NCI-H446 (cell line): ENCODE data around the gene HERC6.
"Not testable (repeated sequence)": the region's sequence is repeated elsewhere in the genome, so short reads cannot be mapped to it uniquely, and the experiment has no call there.

Experiments
- DNase-seq, 2 experiments: peaks; one replicate each; lab custom pipeline; 2025; lab: John Stamatoyannopoulos, UW

HERC6 gene

DNA sequence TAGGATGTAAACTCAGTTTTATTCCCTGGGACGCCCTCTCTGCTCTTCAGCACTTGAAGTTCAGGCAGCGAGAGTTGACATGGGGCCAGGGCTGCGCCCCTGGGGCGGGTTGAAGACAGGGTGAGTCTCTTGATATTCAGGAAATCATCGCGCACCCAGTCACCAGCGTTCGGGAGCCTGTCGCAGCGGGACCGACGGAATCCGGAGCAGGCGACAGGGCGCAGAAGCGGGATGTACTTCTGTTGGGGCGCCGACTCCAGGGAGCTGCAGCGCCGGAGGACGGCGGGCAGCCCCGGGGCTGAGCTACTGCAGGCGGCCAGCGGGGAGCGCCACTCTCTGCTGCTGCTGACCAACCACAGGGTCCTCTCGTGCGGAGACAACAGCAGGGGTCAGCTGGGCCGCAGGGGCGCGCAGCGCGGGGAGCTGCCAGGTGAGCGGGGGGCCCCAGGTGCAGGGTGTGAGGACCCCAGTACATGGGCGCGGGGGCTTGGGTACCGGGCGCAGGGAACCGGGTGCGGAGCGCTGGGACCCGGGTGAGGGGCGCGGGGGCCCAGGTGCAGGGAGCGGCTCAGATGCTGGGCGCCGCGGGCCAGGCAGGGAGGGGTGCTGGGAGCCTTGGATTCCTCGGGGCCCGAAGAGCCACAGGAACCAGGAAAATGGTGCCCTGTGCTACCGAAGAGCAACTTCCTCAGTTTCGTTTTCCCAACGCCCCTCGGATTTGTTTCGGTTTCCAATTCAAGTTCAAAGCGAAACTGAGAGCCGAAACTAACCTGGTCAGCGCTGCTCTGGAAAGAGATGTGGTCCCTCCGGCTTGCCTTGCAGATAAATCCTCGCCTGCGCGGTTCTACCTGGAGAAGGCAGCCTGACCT lies at the start of gene HERC6:
HERC6 (plus strand) TSS at position 162 of the 869 bp plus-strand sequence; CDS start at position 232, 70 bp downstream.
- no peak for DNase-seq

DNA sequence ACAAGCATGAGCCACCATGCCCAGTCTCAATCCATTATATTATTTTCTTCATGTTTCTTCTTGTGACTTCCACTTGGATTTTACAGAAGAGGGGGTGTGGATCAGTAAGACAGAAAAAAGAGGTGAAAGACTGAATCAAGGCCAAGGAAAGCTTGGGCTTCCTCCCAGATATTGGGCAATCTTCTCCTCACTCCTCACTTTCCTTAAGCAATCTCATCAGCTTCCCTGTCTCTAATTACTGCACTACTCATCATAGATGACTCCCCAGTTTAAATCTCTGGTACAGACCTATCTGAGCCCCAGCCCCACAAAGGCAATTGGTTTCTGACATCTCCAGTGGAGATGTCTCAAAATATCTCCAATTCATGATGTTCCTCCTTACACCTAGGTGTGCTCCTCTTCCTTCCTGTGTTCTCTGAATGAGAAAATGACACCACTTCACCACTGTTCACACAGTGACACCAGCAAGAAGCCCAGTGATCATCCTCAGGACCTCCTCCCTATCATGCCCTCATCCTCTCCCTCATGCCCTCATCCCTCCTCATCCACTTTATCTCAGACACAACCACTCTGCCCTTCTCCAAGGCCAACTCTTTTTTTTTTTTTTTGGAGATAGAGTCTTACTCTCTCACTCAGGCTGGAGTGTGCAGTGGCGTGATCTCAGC lies 44.8 kb upstream of the HERC6 start:
- DNase-seq = no peak

DNA sequence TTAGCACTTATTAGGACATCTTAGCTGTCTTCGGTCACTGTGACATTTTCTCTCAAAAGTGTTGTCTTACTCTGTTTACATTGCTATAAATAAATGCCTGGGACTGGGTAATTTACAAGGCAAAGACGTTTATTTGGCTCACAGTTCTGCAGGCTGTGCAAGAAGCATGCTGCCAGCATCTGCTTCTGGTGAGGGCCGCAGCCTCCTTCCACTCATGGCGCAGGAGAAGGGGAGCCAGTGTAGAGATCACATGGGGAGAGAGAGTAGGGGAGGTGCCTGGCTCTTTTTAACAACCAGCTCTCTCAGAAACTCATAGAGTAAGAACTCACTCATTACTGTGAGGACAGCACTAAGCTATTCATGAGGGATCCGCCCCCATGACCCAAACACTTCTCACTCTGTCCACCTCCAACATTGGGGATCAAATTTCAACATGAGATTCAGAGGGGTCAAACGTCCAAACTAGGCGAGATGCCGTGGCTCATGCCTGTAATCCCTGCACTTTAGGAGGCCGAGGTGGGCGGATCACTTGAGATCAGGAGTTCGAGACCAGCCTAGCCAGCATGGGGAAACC lies 43.5 kb upstream of the HERC6 start:
- DNase-seq = no peak

DNA sequence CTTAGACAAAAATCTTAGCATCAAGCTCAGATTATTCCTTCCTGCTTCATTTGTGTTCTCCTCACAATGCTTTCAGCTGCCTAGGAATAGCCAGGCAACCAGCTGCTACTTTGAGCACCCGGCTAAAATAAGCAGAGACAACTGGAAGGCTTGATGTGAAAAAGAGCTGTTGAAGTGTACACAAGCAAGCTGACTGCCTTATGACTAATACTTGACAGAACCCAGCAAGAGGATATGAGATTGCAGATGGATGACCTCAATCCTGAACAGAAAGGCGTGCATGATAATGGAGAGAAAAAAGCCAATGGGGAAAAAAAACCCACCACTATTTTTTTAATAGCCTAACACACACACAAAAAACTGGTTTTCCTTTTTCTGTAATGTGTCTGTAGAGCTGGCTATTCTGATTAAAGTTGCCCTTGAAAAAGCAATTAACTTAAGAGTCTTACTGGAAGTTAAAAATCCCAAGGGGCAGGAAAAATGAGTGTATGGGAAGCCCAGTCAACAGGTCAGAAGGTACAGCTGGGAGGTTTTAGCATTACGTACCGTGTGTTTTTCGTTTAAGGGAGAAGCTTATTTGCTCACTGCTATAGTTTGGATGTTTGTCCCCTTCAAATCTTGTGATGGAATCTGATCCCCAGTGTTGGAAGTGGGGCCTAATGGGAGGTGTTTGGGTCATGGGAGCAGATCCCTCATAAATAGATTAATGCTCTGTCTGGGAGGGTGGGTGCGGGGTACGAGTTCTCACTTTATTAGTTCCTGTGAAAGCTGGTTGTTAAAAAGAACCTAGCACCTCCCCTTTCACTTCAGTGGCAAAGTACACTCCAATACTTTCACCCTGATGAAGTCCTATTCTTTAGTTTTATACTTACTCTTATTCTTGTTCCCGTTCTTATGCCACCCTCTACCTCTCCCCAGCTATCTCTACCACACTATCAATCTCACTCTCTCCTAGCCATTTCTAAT lies 37.1 kb upstream of the HERC6 start:
- DNase-seq = no peak

DNA sequence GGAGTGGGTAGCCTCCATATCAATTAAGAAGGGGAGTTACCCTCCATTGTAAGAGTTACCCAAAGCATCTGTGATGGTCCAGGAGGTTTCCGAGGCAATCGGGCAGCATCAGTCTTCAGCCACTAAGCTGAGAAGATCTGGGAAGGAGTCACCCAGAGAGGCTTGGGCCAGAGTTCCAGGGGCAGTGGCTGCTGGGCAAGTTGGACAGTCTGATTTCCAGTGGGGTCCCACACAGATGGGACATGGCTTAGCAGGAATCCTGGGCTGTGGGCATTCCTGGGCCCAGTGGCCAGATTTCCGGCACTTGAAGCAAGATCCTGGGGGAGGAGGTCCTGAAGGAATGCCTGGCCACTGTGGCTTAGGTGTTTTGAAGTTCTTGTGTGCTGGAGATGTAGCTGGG lies 31.8 kb upstream of the HERC6 start:
- not testable (repeated sequence) for DNase-seq

DNA sequence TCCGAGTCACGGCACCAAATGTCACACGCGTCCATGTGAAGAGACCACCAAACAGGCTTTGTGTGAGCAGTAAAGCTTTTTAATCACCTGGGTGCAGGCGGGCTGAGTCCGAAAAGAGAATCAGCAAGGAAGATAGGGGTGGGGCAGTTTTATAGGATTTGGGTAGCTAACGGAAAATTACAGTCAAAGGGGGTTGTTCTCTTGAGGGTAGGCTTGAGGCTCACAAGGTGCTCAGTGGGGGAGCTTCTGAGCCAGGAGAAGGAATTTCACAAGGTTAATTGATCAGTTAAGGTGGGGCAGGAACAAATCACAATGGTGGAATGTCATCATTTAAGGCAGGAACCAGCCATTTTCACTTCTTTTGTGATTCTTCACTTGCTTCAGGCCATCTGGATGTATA lies 29.9 kb upstream of the HERC6 start:
- DNase-seq = not testable (repeated sequence)

DNA sequence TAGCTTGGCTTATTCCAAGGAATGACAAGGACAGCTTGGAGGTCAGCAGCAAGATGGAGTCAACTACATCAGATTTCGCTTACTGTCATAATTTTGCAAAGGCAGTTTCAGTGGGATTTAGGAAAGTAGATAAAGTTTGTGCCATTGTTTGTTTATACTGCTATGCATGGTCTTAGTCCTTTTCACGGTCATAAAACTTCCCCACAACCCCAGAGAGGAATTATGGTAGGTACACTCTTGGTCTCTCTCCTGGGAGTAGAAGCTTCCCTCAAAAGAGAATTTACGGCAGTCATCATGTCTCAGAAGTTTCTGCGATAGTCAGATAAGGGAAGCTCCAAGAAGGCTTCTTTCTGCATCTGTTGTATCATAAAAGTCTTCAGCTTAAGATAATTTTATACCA lies 27.9 kb upstream of the HERC6 start:
- DNase-seq = no peak

DNA sequence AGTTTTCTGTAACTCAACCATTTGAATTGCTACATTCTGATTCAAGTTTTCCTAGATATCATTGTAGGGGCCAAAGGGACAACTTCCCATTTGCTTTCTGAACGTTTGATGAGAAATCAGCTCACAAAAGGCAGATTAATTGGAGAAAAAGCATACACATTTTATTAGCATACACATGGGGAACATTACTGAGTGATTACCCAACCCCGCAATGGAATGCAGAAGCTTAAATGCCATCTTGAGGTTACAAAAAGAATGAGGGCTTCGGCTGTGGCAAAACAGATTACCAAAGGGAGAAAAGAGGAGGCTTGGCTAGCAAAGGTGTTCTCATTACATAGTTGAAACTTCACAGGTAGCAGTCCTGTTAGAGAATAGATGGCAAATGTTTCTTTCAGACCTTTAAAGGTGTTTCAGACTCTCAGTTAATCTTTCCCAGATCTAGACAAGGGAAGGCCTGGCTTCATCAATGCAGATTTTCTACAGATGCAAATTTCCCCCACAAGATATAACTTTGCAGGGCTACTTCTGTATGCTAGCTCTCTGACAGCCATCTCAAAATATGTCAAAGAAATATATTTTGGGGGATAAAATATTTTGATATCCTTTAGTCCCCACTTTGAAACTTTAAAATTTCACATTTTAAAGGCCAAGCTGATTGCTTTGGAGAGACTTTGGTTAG lies 26.5 kb upstream of the HERC6 start:
- no peak for DNase-seq

DNA sequence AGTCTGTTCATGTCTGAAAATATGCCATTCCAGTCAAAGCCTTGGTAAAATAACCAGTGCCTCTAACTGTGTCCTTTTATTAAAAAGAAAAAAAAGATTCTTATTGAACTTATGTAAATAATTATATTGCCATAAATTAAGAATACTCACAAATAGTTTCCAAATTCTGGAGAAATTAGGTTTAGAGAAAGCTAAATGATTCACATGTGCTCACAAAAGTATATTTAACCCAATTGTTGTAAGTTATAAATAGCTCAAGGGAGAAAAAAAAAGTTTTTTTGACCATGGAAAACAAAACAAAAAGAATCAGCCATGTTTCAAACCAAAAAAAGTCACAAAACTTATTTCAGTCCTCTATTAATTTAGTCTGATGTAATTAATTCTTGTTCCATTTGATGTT lies 25.3 kb upstream of the HERC6 start:
- DNase-seq = no peak

DNA sequence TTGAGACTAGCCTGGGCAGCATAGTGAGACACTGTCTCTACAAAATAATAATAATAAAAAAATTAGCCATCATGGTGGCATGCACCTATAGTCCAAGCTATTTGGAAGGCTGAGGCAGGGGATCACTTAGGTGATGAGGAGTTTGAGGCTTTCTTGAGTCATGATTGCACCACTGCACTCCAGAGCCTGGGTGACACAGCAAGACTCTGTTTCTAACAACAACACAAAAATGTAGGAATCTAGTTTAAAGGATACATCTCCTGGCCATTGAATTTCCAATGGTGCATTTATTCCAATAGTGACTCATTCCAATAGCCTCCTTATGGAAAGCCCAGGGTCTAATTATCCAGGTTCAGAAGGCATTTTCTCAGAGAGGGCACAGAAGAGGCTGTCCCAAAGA lies 21.9 kb upstream of the HERC6 start:
- DNase-seq = no peak

DNA sequence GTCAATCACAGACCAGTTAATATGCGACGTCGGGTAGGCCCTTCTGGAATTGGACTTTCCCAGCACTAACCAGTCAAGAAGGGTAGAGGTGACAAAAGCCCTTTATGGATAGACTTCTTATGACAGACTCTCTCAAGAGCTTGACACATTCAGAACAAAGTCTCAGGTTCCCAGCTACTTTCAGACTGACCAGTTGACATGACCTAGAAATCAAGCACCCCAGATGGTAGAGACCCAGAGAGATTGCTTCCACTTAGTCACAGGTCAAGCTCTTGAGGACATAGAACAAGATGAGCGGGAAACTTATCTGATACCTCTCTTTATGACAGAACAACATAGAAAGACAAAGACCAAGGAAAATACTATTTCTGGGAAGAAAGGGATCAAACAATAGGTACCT lies 21.4 kb upstream of the HERC6 start:
- DNase-seq = no peak

DNA sequence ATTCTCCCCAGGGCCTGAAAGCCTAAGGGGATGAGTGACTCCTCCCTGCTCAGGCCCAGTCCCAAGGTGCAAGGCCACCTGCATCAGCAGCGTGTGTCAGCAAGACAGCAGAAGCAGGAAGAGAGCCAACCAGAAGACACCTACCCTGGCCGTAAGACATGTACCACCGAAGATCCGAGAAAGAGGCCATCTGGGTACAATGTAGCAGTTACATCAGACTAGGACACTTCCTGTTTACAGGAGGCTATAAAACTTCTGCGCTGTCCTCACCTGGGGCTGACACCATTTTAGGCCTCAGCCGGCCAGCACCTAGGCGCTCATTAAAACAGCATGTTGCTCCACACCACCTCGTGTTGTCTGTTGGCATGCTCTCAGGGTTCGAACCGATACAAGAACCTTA lies 19.1 kb upstream of the HERC6 start:
- no peak for DNase-seq

DNA sequence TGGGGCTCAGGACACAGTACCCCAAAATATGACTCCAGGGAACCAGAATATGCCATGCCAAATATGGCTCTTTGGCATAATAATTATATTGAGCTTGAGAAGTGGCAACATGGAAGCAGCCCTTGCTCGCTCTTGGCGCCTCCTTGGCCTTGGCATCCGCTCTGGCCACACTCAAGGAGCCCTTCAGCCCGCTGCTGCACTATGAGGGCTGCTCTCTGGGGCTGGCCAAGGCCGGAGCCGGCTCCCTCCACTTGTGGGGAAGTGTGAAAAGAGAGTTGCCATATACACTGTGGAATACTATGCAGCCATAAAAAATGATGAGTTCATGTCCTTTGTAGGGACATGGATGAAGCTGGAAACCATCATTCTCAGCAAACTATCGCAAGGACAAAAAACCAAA lies 18.4 kb upstream of the HERC6 start:
- DNase-seq = no peak

DNA sequence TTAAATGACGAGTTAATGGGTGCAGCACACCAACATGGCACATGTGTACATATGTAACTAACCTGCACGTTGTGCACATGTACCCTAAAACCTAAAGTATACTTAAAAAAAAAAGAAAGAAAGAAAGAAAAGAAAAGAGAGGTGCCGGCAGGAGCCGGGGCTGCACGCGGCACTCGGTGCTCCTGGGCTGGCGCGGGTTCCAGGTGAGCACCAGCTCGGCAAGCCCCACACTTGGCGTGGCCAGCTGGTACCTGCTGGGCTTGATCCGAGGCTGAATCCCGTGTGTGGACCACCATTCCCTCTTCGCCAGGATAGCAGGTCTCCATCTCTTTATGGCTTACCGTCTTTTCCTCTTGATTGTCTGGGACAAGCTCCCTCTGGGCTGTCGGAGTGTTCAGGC lies 17.9 kb upstream of the HERC6 start:
- DNase-seq = no peak

DNA sequence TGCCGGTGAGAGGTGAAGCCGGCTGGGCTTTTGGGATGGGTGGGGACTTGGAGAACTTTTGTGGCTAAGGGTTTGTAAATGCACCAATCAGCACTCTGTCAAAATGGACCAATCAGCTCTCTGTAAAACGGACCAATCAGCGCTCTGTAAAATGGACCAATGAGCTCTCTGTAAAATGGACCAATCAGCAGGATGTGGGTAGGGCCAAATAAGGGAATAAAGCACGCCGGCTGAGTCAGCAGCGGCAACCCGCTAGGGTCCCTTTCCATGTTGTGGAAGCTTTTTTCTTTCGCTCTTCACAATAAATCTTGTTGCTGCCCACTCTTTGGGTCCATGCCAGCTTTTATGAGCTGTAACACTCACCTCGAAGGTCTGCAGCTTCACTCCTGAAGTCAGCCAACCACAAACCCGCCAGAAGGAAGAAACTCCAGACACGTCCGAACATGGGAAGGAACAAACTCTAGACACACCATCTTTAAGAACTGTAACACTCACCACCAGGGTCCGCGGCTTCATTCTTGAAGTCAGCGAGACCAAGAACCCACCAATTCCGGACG lies 17.4 kb upstream of the HERC6 start:
- DNase-seq = not testable (repeated sequence)

DNA sequence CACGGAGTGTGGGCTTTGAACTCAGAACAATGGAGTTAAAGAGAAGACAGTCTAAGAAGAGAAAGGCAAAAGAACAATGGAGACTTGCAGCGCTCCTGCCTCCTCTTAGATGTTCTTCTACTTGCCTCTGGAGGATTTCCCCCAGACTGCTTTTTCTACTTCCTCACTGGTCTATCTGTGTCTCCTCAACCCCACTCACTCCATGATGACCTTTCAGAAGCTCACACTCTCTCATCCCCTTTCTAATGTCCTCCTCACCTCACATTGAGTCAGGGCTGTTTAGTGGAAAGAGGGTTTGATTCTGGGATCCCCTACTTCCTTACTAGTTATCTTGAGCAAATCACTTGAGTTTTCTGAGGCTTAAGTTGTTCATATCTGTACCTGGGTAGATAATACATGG lies 12.2 kb upstream of the HERC6 start:
- no peak for DNase-seq

DNA sequence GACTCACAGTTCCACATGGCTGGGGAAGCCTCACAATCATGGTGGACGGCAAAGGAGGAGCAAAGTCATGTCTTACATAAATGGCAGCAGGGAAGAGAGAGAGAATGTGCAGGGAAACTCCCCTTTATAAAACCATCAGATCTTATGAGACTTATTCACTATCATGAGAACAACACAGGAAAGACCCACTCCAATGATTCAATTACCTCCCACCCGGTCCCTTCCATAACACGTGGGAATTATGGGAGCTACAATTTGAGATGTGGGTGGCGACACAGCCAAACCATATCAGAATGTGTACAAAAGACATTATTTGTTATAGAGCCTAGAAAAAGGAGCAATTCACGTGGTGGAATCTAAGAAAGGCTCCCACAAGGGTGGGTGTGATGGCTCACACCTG lies 10.8 kb upstream of the HERC6 start:
- DNase-seq = no peak

DNA sequence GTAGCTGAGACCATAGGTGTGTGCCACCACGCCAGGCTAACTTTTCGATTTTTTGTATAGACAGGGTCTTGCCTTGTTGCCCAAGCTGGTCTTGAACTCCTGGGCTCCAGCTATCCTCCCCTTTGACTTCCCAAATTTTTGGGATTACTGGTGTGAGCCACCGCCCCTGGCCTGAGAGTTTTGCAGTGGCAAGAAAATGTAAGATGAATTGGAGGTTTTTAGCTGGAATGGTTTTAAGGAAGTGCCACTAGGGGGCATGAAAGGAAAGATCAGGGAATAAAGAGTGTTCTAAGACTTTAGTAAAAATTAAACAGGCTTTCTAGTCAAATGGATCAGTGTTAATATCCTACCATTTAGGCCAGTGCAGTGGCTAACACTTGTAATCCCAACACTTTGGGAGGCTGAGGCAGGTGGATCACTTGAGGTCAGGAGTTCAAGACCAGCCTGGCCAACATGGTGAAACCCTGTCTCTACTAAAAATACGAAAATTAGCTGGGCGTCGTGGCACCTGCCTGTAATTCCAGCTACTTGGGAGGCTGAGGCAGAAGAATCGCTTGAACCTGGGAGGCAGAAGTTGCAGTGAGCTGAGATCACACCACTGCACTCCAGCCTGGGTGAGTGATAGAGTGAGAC lies 9.4 kb upstream of the HERC6 start:
- peak in 1 of 2 experiments; percentile 21 for DNase-seq

DNA sequence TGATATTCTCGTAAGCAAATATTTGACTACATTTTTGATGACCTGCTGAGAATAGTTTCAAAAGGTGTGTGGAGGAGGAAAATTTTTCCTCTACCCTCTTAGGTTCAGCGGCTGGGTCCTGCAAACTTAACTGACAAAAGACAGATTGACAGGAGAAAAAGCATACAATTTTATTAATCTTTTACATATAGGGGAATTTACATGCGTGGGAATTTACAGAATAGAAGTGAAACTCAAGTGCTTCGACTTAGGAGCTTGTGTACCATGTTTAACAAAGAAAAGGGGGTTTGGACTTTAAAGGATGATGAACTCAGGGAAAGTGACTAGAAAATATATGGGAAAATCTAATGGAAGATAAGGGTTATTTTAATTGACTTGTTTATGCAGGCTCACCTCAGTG lies 2.5 kb downstream of the HERC6 start:
- no peak for DNase-seq

DNA sequence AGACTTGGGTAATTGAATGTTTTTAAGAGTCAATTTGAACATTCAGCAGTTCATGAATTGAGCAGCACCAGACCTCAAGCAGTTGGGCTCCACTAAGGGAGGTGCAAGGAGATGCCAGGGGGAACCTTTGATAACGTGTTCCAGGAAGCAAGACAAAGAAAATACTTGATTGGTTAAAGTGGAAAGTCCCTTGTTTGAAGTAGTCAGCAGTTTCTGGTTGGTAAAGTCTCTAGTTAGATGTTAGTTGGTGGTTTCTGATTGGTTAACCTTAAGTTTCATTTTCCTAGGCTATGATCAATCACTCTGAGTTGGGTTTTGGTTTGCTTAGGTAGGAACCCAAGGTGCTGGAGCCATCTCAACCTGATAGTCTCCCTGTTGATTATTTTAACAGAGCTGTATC lies 4.0 kb downstream of the HERC6 start:
- DNase-seq = no peak

DNA sequence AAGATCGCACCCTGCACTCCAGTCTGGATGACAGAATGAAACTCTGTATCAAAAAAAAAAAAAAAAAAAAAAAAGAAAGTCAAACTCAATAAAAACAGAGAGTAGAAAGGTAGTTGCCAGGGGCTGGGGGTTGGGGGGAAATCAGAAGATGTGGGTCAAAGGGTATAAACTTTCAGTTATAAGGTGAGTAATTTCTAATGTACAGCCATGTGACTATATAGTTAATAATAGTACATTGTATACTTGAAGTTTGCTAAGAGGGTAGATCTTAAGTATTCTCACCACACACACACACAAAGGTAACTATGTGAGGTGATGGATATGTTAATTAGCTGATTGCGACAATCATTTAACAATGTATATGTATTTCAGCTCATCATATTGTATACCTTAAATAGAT lies 11.5 kb downstream of the HERC6 start:
- no peak for DNase-seq
